DND-41 (cell line): ENCODE measurements around the gene SPEF2.

Experiments used
- CTCF ChIP-seq: IDR thresholded peaks from 2 replicates; pipeline ENCODE4 v1.5.1; 2012; ENCODE audit warnings: borderline replicate concordance, low read length, moderate library complexity, mild to moderate bottlenecking; ENCODE audit not compliant: poor library complexity, severe bottlenecking; ENCODE audit errors: extremely low read depth
- EZH2 ChIP-seq: IDR thresholded peaks from 3 replicates; pipeline ENCODE4 v1.6.1; 2012; ENCODE audit warnings: borderline replicate concordance, low read depth, mild to moderate bottlenecking, moderate library complexity, low read length, inconsistent platforms; ENCODE audit not compliant: severe bottlenecking

GRCh38 chr5:35765921-35766320 lies 148.3 kb downstream of the SPEF2 start:
- no peak for TF ChIP-seq CTCF
- no peak for TF ChIP-seq EZH2
